Suprapubic skin (tissue), 4 donors: ENCODE measurements around the gene CYP3A5.

Experiments
- EP300 ChIP-seq: sonication (generic); formaldehyde crosslinking; IDR thresholded peaks from one replicate; pipeline ENCODE4 v1.6.1; 2017; ENCODE audit warnings: antibody characterized with exemption
- POLR2A ChIP-seq, 2 donors: fragments of 450-650 bp; IDR thresholded peaks; one replicate each; pipeline ENCODE4 v1.6.1; 2017; ENCODE audit warnings: antibody characterized with exemption in 2 of 2, mild to moderate bottlenecking in 2 of 2, moderate library complexity in 2 of 2
- POLR2AphosphoS5 ChIP-seq, 3 donors: sonication (generic); formaldehyde crosslinking; IDR thresholded peaks; one replicate each; pipeline ENCODE4 v1.6.1; 2017; ENCODE audit warnings: antibody characterized with exemption in 3 of 3
- TF ChIP-seq, protein P1 (sequence below), 2 donors: fragments of 200-600 bp in 1 of 2; fragments of 450-650 bp in 1 of 2; sonication (generic) in 1 of 2; IDR thresholded peaks; one replicate each; pipeline ENCODE4 v1.5.1; 2016 to 2019; ENCODE audit warnings: antibody characterized with exemption in 2 of 2, mild to moderate bottlenecking in 1 of 2, moderate library complexity in 1 of 2

DNA sequence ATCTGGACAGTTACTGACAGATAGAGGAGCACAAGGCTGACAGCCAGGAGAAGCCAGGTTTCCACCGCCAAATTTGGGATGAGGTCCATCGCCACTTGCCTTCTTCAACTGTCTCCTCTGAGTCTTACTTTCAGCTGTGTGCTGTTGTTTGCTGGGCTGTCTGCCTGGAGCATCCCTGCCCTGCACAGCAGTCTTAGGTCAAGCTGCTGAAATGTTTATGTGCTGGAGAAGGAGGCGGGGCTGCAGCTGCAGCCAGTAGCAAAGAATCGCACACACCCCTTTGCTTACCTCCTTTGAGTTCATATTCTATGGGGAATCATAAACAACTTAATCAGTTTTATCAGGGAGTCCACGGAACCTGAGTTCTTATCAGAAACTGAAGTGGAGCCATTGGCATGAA lies 20.1 kb upstream of the CYP3A5 start:
- TF ChIP-seq POLR2AphosphoS5 (IDR thresholded peaks at IDR 0.05) (no peak), EP300 (no peak), POLR2A (IDR thresholded peaks at IDR 0.05) (no peak)
- TF ChIP-seq, protein P1, sequence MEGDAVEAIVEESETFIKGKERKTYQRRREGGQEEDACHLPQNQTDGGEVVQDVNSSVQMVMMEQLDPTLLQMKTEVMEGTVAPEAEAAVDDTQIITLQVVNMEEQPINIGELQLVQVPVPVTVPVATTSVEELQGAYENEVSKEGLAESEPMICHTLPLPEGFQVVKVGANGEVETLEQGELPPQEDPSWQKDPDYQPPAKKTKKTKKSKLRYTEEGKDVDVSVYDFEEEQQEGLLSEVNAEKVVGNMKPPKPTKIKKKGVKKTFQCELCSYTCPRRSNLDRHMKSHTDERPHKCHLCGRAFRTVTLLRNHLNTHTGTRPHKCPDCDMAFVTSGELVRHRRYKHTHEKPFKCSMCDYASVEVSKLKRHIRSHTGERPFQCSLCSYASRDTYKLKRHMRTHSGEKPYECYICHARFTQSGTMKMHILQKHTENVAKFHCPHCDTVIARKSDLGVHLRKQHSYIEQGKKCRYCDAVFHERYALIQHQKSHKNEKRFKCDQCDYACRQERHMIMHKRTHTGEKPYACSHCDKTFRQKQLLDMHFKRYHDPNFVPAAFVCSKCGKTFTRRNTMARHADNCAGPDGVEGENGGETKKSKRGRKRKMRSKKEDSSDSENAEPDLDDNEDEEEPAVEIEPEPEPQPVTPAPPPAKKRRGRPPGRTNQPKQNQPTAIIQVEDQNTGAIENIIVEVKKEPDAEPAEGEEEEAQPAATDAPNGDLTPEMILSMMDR (IDR thresholded peaks at IDR 0.05): no peak
